ENCODE results near the gene ZEB2.
A peak's percentile ranks its signal among the peaks of the same experiment; 100 is the strongest.

Gene ZEB2

DNA sequence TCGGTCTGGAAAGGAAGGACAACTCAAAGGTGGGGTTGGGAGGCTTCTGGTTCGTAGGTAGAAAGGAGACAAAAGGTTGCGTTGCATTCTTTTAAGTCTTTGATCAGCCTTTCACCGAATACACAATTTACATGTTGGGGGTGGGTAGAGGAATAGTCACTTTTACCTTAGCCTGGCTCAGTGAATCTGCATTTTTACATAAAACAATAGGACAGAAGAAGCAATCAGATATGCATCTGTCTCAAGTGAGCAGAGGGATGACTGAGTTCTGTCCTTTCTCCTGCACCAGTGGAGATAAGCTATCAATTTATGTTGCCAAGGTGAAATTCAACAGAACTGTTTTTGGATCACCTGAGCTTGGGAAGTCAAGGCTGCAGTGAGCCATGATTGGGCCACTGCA, 173.7 kb downstream of the ZEB2 start:
- H3K4me3 ChIP-seq (ENCODE audit: low read depth, low read length, poor library complexity, severe bottlenecking), result no peak overlapping the region
- no peaks in the 10 kb centered on the region for H3K36me3 ChIP-seq (ENCODE audit: insufficient read depth, low read length)
- H3K27me3 ChIP-seq (ENCODE audit: insufficient read depth, low read length), result no peaks in the 10 kb centered on the region
- H3F3A ChIP-seq (ENCODE audit: insufficient read depth, low read length), result no peaks in the 10 kb centered on the region
- no peak overlapping the region for H3K4me2 ChIP-seq (ENCODE audit: low read length)
- H3K27ac ChIP-seq (ENCODE audit: low read depth, low read length, poor library complexity, severe bottlenecking), result no peak overlapping the region
- no peaks in the 10 kb centered on the region for H3K79me2 ChIP-seq (ENCODE audit: insufficient read depth, low read length)
- H3K9me2 ChIP-seq (ENCODE audit: low read depth, low read length), result no peaks in the 10 kb centered on the region
- no peak overlapping the region for H3K9ac ChIP-seq (ENCODE audit: low read length)
- H3K4me1 ChIP-seq (ENCODE audit: insufficient read depth, low read length, severe bottlenecking), result peaks cover 29% of the 10 kb centered on the region
- no peaks in the 10 kb centered on the region for H3K9me3 ChIP-seq (ENCODE audit: low read length)
- no peaks in the 10 kb centered on the region for H4K20me1 ChIP-seq (ENCODE audit: insufficient read depth, low read length)
- no peak for TF ChIP-seq EZH2 (IDR thresholded peaks at IDR 0.05; ENCODE audit: borderline replicate concordance, low read length)
- no peak for TF ChIP-seq CTCF (IDR thresholded peaks at IDR 0.05; ENCODE audit: low read length)
- no peak overlapping the region for H2AFZ ChIP-seq (ENCODE audit: low read length)

DNA sequence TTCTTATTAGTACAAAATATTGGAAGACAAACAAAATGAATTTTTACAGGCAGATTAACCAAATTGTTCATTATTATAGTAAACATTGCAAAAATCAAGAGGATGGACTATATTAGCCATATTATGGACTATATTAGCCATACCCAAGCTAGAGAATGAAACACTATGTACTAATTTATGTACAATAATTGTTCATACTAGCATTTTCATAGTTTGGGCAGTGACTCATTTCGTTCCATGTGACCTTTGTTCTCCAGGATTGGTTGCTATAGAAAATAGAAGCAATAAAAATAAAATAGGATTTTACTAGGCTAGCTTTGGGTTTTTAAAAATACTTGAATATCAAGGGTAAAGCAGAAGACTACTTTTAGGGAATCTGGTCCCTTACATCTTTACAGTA, 176.8 kb downstream of the ZEB2 start:
- 0 out of 2 replicates have a peak, but pooled peaks cover 6% of the 10 kb centered on the region for H3F3A ChIP-seq (ENCODE audit: insufficient read depth, low read length)
- H3K4me2 ChIP-seq (ENCODE audit: low read length), result no peak overlapping the region
- peaks cover 45% of the 10 kb centered on the region for H3K4me1 ChIP-seq (ENCODE audit: insufficient read depth, low read length, severe bottlenecking)
- no peaks in the 10 kb centered on the region for H3K9me2 ChIP-seq (ENCODE audit: low read depth, low read length)
- H3K9me3 ChIP-seq (ENCODE audit: low read length), result no peaks in the 10 kb centered on the region
- no peak overlapping the region for H3K4me3 ChIP-seq (ENCODE audit: low read depth, low read length, poor library complexity, severe bottlenecking)
- H3K79me2 ChIP-seq (ENCODE audit: insufficient read depth, low read length), result no peaks in the 10 kb centered on the region
- no peak overlapping the region for H3K27ac ChIP-seq (ENCODE audit: low read depth, low read length, poor library complexity, severe bottlenecking)
- TF ChIP-seq CTCF (IDR thresholded peaks at IDR 0.05; ENCODE audit: low read length) (no peak), EZH2 (IDR thresholded peaks at IDR 0.05; ENCODE audit: borderline replicate concordance, low read length) (no peak)
- no peak overlapping the region for H2AFZ ChIP-seq (ENCODE audit: low read length)
- no peaks in the 10 kb centered on the region for H3K36me3 ChIP-seq (ENCODE audit: insufficient read depth, low read length)
- no peaks in the 10 kb centered on the region for H4K20me1 ChIP-seq (ENCODE audit: insufficient read depth, low read length)
- no peaks in the 10 kb centered on the region for H3K27me3 ChIP-seq (ENCODE audit: insufficient read depth, low read length)
- H3K9ac ChIP-seq (ENCODE audit: low read length), result no peak overlapping the region

DNA sequence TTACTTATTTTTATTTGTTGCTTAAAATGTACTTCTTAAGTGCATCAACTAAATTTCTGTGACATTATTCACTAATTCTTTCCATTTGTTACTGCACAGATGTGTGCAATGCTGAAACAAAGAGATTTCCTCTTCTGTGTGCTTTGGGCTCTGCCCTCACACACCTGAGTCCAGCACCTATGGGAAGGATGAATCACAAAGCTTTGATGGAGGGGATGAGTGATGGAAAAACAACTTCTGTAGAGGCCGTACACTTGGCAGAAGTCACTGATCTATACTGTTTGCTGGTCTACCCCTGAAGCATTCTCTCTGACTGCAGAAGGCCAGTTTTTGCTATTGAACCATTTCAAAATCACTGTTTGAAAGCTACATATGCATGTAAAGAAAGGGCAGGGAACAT, 178.4 kb downstream of the ZEB2 start:
- Histone ChIP-seq H3K79me2 (ENCODE audit: insufficient read depth, low read length) (no peaks in the 10 kb centered on the region), H3K9ac (ENCODE audit: low read length) (no peak overlapping the region), H3K27ac (ENCODE audit: low read depth, low read length, poor library complexity, severe bottlenecking) (peak overlapping the region; percentile 81), H3F3A (ENCODE audit: insufficient read depth, low read length) (0 out of 2 replicates have a peak, but pooled peaks cover 6% of the 10 kb centered on the region), H3K4me3 (ENCODE audit: low read depth, low read length, poor library complexity, severe bottlenecking) (no peak overlapping the region), H3K27me3 (ENCODE audit: insufficient read depth, low read length) (no peaks in the 10 kb centered on the region), H3K36me3 (ENCODE audit: insufficient read depth, low read length) (no peaks in the 10 kb centered on the region), H4K20me1 (ENCODE audit: insufficient read depth, low read length) (no peaks in the 10 kb centered on the region), H2AFZ (ENCODE audit: low read length) (no peak overlapping the region), H3K9me3 (ENCODE audit: low read length) (no peaks in the 10 kb centered on the region), H3K4me1 (ENCODE audit: insufficient read depth, low read length, severe bottlenecking) (peaks cover 41% of the 10 kb centered on the region), H3K9me2 (ENCODE audit: low read depth, low read length) (no peaks in the 10 kb centered on the region), H3K4me2 (ENCODE audit: low read length) (no peak overlapping the region)
- TF ChIP-seq CTCF (IDR thresholded peaks at IDR 0.05; ENCODE audit: low read length) (no peak), EZH2 (IDR thresholded peaks at IDR 0.05; ENCODE audit: borderline replicate concordance, low read length) (no peak)
